H1 (cell line): Measurements from ENCODE around the gene PCP4. TPM values are rescaled to one million over a fixed set of nuclear protein-coding genes. Genes with fewer than 3 reads are reported as not detected.

Experiments
- CTCF ChIA-PET: fragments of 300-600 bp; sonication (Branson Sonifier 250); formaldehyde crosslinking; loops from one replicate; lab custom pipeline; 2021; ENCODE audit not compliant: partially characterized antibody; lab: Charles Lee
- POLR2A ChIA-PET: fragments of 300-600 bp; sonication (Branson Sonifier 250); formaldehyde crosslinking; loops from one replicate; lab custom pipeline; 2021; ENCODE audit warnings: inconsistent platforms; ENCODE audit not compliant: partially characterized antibody; lab: Charles Lee
- DNase-seq, 2 experiments: peaks; one replicate each; pipeline versions ENCODE4 v3.0.0 to v3.0.0-alpha.2; 2010 to 2022; ENCODE audit warnings: low spot score in 2 of 2, low read depth in 1 of 2, mixed read lengths in 1 of 2
- FAIRE-seq: peaks from 2 replicates; lab custom pipeline; 2011; peaks lifted over from hg19 to GRCh38; lab: Jason Lieb, UNC
- H2AFZ ChIP-seq: 2 replicates; pipeline ENCODE4 v1.8.1; 2012; ENCODE audit warnings: low read length, inconsistent platforms
- H2AK5ac ChIP-seq: 2 replicates; pipeline ENCODE4 v1.6.1; 2013; ENCODE audit warnings: low read depth, low read length
- H2BK120ac ChIP-seq: replicated peaks from 2 replicates; pipeline ENCODE3; 2013; ENCODE audit warnings: low read depth, low read length, inconsistent platforms
- H2BK12ac ChIP-seq: 2 replicates; pipeline ENCODE4 v1.6.1; 2013; ENCODE audit warnings: low read depth, low read length
- H2BK15ac ChIP-seq: 2 replicates; pipeline ENCODE4 v1.6.1; 2013; ENCODE audit warnings: low read length
- H2BK20ac ChIP-seq: 2 replicates; pipeline ENCODE4 v1.6.1; 2013; ENCODE audit warnings: low read length
- H2BK5ac ChIP-seq: 2 replicates; pipeline ENCODE4 v1.6.1; 2013; ENCODE audit warnings: low read depth, low read length
- H3K14ac ChIP-seq: 2 replicates; pipeline ENCODE4 v1.6.1; 2013; ENCODE audit warnings: inconsistent platforms; ENCODE audit not compliant: insufficient read length
- H3K18ac ChIP-seq: 2 replicates; pipeline ENCODE4 v1.6.1; 2013; ENCODE audit warnings: low read length; ENCODE audit errors: extremely low read depth
- H3K23ac ChIP-seq: 2 replicates; pipeline ENCODE4 v1.6.1; 2013; ENCODE audit warnings: inconsistent platforms; ENCODE audit not compliant: insufficient read length
- H3K23me2 ChIP-seq: 2 replicates; pipeline ENCODE4 v1.6.1; 2013; ENCODE audit warnings: low read depth, low read length
- H3K27ac ChIP-seq: 2 replicates; pipeline ENCODE4 v1.6.1; 2011; ENCODE audit warnings: low read depth, low read length, inconsistent platforms
- H3K27me3 ChIP-seq, 4 experiments: replicated peaks in 1 of 4; 1 replicate in 1 of 4; 2 replicates in 3 of 4; pipeline versions ENCODE4 v1.6.1 to v1.8.1; 2011 to 2013; ENCODE audit warnings: low read length in 3 of 4, mild to moderate bottlenecking in 3 of 4, inconsistent platforms in 2 of 4, mixed read lengths in 2 of 4, moderate library complexity in 1 of 4; ENCODE audit not compliant: control insufficient read depth in 3 of 4, insufficient read depth in 3 of 4; ENCODE audit errors: extremely low read depth in 1 of 4
- H3K36me3 ChIP-seq, 4 experiments: 2 replicates each; pipeline versions ENCODE4 v1.6.1 to v1.8.1; 2011 to 2013; ENCODE audit warnings: mild to moderate bottlenecking in 4 of 4, low read length in 3 of 4, moderate library complexity in 2 of 4, control low read depth in 1 of 4, inconsistent platforms in 1 of 4; ENCODE audit not compliant: insufficient read depth in 4 of 4, control insufficient read depth in 2 of 4
- H3K4ac ChIP-seq: replicated peaks from 2 replicates; pipeline ENCODE3; 2013; ENCODE audit warnings: low read length, low read depth, mixed read lengths, inconsistent platforms; ENCODE audit not compliant: insufficient read length
- H3K4me1 ChIP-seq, 4 experiments: replicated peaks in 1 of 4; 1 replicate in 1 of 4; 2 replicates in 3 of 4; pipeline versions ENCODE4 v1.6.1 to v1.8.1; 2011 to 2013; ENCODE audit warnings: low read length in 3 of 4, inconsistent platforms in 2 of 4, mixed read lengths in 1 of 4; ENCODE audit not compliant: insufficient read depth in 4 of 4, control insufficient read depth in 3 of 4
- H3K4me2 ChIP-seq, 2 experiments: 2 replicates each; pipeline versions ENCODE4 v1.6.1 to v1.8.1; 2011 to 2013; ENCODE audit warnings: low read depth in 2 of 2, low read length in 2 of 2, control low read depth in 1 of 2, inconsistent platforms in 1 of 2, mild to moderate bottlenecking in 1 of 2; ENCODE audit not compliant: insufficient read depth in 1 of 2
- H3K4me3 ChIP-seq, 4 experiments: fragments of 200-600, 300-600 bp in 1 of 4; sonication (generic), shearing (Covaris generic), sonication (Bioruptor Twin) in 1 of 4; 2 replicates each; pipeline versions ENCODE4 v1.5.1 to v1.8.1; 2011 to 2016; ENCODE audit warnings: low read length in 4 of 4, low read depth in 3 of 4, control low read depth in 2 of 4, inconsistent platforms in 2 of 4, mild to moderate bottlenecking in 2 of 4, mixed read lengths in 1 of 4, moderate library complexity in 1 of 4; ENCODE audit not compliant: insufficient read depth in 2 of 4; ENCODE audit errors: extremely low read depth in 1 of 4
- H3K56ac ChIP-seq: replicated peaks from 2 replicates; pipeline ENCODE3; 2013; ENCODE audit warnings: low read depth, mild to moderate bottlenecking, mixed read lengths, low read length, inconsistent platforms; ENCODE audit not compliant: insufficient read length
- H3K79me1 ChIP-seq: 2 replicates; pipeline ENCODE4 v1.6.1; 2013; ENCODE audit warnings: low read depth, low read length, control low read depth
- H3K79me2 ChIP-seq, 2 experiments: 2 replicates each; pipeline versions ENCODE4 v1.6.1 to v1.8.1; 2012 to 2013; ENCODE audit warnings: low read length in 2 of 2, mild to moderate bottlenecking in 2 of 2, inconsistent platforms in 1 of 2; ENCODE audit not compliant: insufficient read depth in 2 of 2, control insufficient read depth in 1 of 2
- H3K9ac ChIP-seq, 4 experiments: replicated peaks in 1 of 4; 1 replicate in 1 of 4; 2 replicates in 3 of 4; pipeline versions ENCODE4 v1.6.1 to v1.8.1; 2011 to 2013; ENCODE audit warnings: low read depth in 3 of 4, low read length in 3 of 4, control low read depth in 2 of 4, mild to moderate bottlenecking in 2 of 4, moderate library complexity in 2 of 4, inconsistent platforms in 1 of 4; ENCODE audit errors: extremely low read depth in 1 of 4
- H3K9me3 ChIP-seq, 2 experiments: 2 replicates each; pipeline versions ENCODE4 v1.6.1 to v1.8.1; 2012 to 2013; ENCODE audit warnings: mild to moderate bottlenecking in 2 of 2, moderate library complexity in 2 of 2, control low read depth in 1 of 2, inconsistent platforms in 1 of 2, low read depth in 1 of 2, low read length in 1 of 2, mixed read lengths in 1 of 2; ENCODE audit not compliant: insufficient read depth in 2 of 2
- H4K20me1 ChIP-seq, 2 experiments: replicated peaks in 1 of 2; 2 replicates each; pipeline versions ENCODE3 to v1.8.1; 2011 to 2013; ENCODE audit warnings: inconsistent platforms in 2 of 2, low read length in 2 of 2, mild to moderate bottlenecking in 1 of 2; ENCODE audit not compliant: insufficient read depth in 2 of 2, control insufficient read depth in 1 of 2
- H4K5ac ChIP-seq: 2 replicates; pipeline ENCODE4 v1.6.1; 2013; ENCODE audit warnings: low read length, low read depth, mixed read lengths, inconsistent platforms; ENCODE audit not compliant: insufficient read length
- H4K8ac ChIP-seq: 2 replicates; pipeline ENCODE4 v1.8.0; 2013; ENCODE audit warnings: mild to moderate bottlenecking, moderate library complexity, low read length, inconsistent platforms; ENCODE audit not compliant: insufficient read depth; ENCODE audit errors: extremely low read depth
- H4K91ac ChIP-seq: replicated peaks from 2 replicates; pipeline ENCODE3; 2013; ENCODE audit warnings: low read length, mixed read lengths, inconsistent platforms; ENCODE audit not compliant: insufficient read length
- BRCA1 ChIP-seq: IDR thresholded peaks from 2 replicates; pipeline ENCODE4 v1.6.1; 2012; ENCODE audit warnings: low read depth, low read length, improper control_type of control experiment
- EP300 ChIP-seq, 2 experiments: IDR thresholded peaks; 1 replicate in 1 of 2; 2 replicates in 1 of 2; pipeline ENCODE4 v1.6.1; 2011 to 2012; ENCODE audit warnings: low read depth in 2 of 2, low read length in 2 of 2, mild to moderate bottlenecking in 2 of 2, borderline replicate concordance in 1 of 2, inconsistent platforms in 1 of 2, moderate library complexity in 1 of 2
- GTF2F1 ChIP-seq: IDR thresholded peaks from 2 replicates; pipeline ENCODE4 v1.6.1; 2012; ENCODE audit warnings: low read depth, low read length, improper control_type of control experiment, borderline replicate concordance
- HDAC2 ChIP-seq, 2 experiments: fragments of 300-600 bp in 1 of 2; sonication (generic) in 1 of 2; IDR thresholded peaks; 2 replicates each; pipeline ENCODE4 v1.6.1; 2011 to 2012; ENCODE audit warnings: low read depth in 2 of 2, low read length in 2 of 2, mild to moderate bottlenecking in 2 of 2, moderate library complexity in 2 of 2, borderline replicate concordance in 1 of 2, inconsistent platforms in 1 of 2
- KDM1A ChIP-seq: fragments of 200-600, 300-600 bp; sonication (generic); IDR thresholded peaks from 2 replicates; pipeline ENCODE4 v1.7.1; 2016; ENCODE audit warnings: mild to moderate bottlenecking, low read length, borderline replicate concordance
- KDM5A ChIP-seq: fragments of 200-600 bp; IDR thresholded peaks from 2 replicates; pipeline ENCODE4 v1.7.1; 2012; ENCODE audit warnings: mild to moderate bottlenecking, low read length, inconsistent platforms, mixed read lengths
- RBBP5 ChIP-seq: IDR thresholded peaks from 2 replicates; pipeline ENCODE4 v1.7.1; 2012; ENCODE audit warnings: low read depth, mild to moderate bottlenecking, inconsistent platforms, low read length, moderate library complexity, borderline replicate concordance
- SIN3A ChIP-seq, 2 experiments: IDR thresholded peaks in 1 of 2; conservative IDR thresholded peaks in 1 of 2; 2 replicates each; pipeline ENCODE4 v1.6.1; 2011 to 2012; ENCODE audit warnings: low read length in 2 of 2, improper control_type of control experiment in 1 of 2, low read depth in 1 of 2, mild to moderate bottlenecking in 1 of 2
- SIX5 ChIP-seq: IDR thresholded peaks from 2 replicates; pipeline ENCODE4 v1.6.1; 2011; ENCODE audit warnings: mild to moderate bottlenecking, low read depth, low read length
- WGBS, 2 experiments: shearing (Covaris generic) in 1 of 2; methylation state at CpG; one replicate each; pipeline versions ENCODE4 v1.1.6 to v1.1.7; 2013 to 2015; ENCODE audit warnings: low lambda C conversion rate in 2 of 2, mixed read lengths in 2 of 2, inconsistent platforms in 1 of 2, low coverage in 1 of 2, missing lambda C conversion rate in 1 of 2; ENCODE audit not compliant: insufficient replicate concordance in 2 of 2, insufficient coverage in 1 of 2, insufficient read length in 1 of 2; ENCODE audit errors: extremely low coverage in 1 of 2, missing lambda C conversion rate in 1 of 2; 5-methylcytosine and 5-hydroxymethylcytosine counted together
- polyA plus RNA-seq, 7 experiments: library from polyadenylated mRNA; depleted of rRNA in 3 of 7; stranded (reverse) in 5 of 7; unstranded in 2 of 7; fragments of >200 nt in 5 of 7; fragments of 200-250 nt in 2 of 7; gene quantifications; 1 replicate in 5 of 7; 2 replicates in 1 of 7; 4 replicates in 1 of 7; pipeline versions ENCODE4 v1.2.1 to v1.2.3, GENCODE V29; 2011 to 2013; ENCODE audit warnings: missing spikeins in 2 of 7, mixed read lengths in 2 of 7
- total RNA-seq: library from RNA; stranded (reverse); fragmentation: NEBNext Ultra II Directional; extraction: Animal tissue kit (Norgen Biotek cat#: 25700); gene quantifications from 2 replicates; pipeline ENCODE4 v1.2.1, GENCODE V29; 2021
- TF ChIP-seq, protein P1 (sequence below): IDR thresholded peaks from 2 replicates; pipeline ENCODE4 v1.6.1; 2012; ENCODE audit warnings: low read length, inconsistent platforms

PCP4 gene
- total and polyA plus RNA-seq, 2 of the 8 experiments (the other 6 are each of a cell fraction or from before 2014, with no cell fraction given), result 1.8 to 2.4 TPM

- H2AK5ac ChIP-seq, result no peak overlapping the region
- no peak overlapping the region for H4K8ac ChIP-seq
- CTCF ChIA-PET, result interaction anchor here (0.8 kb wide), 1 partner anchor 46 kb away, joined by 3 read pairs; no protein-coding TSS in a partner anchor
- H3K14ac ChIP-seq, result no peak overlapping the region
- no peak overlapping the region for H3K4me3 ChIP-seq
- no peaks in the 10 kb centered on the region for H3K36me3 ChIP-seq
- H3K9me3 ChIP-seq, result no peaks in the 10 kb centered on the region
- H2AFZ ChIP-seq, result no peak overlapping the region
- H3K79me2 ChIP-seq, result no peaks in the 10 kb centered on the region
- no peak overlapping the region for H2BK20ac ChIP-seq
- DNase-seq (no peak), FAIRE-seq (no peak)
- no peak overlapping the region for H3K18ac ChIP-seq
- no peak overlapping the region for H2BK12ac ChIP-seq
- 96% methylated on average over 4 of the region's 4 CpGs; no CpG with 5 or more reads in 1 of the 2 experiments for WGBS, 2 experiments
- no peak overlapping the region for H4K91ac ChIP-seq
- H3K79me1 ChIP-seq, result no peaks in the 10 kb centered on the region
- H3K27me3 ChIP-seq, result no peaks in the 10 kb centered on the region
- H3K56ac ChIP-seq, result no peak overlapping the region
- POLR2A ChIA-PET, result no interaction called here
- H3K23ac ChIP-seq, result no peak overlapping the region
- no peak overlapping the region for H2BK15ac ChIP-seq
- H2BK5ac ChIP-seq, result no peak overlapping the region
- no peaks in the 10 kb centered on the region for H3K23me2 ChIP-seq
- H3K27ac ChIP-seq, result no peak overlapping the region
- no peak overlapping the region for H3K4ac ChIP-seq
- H4K5ac ChIP-seq, result no peak overlapping the region
- H3K4me1 ChIP-seq, result no peaks in the 10 kb centered on the region
- H2BK120ac ChIP-seq, result no peak overlapping the region
- H4K20me1 ChIP-seq, result no peaks in the 10 kb centered on the region
- no peak overlapping the region for H3K4me2 ChIP-seq
- no peak overlapping the region for H3K9ac ChIP-seq
- TF ChIP-seq KDM5A (no peak), SIN3A (conservative IDR thresholded peaks at IDR 0.05 in 1 of 2, IDR thresholded peaks at IDR 0.05 in 1 of 2; ENCODE audit: low read depth in 1 of 2, low read length in 2 of 2) (no peak), SIX5 (no peak), RBBP5 (no peak), GTF2F1 (no peak), EP300 (IDR thresholded peaks at IDR 0.05; ENCODE audit: borderline replicate concordance in 1 of 2, low read depth in 2 of 2, low read length in 2 of 2) (no peak), BRCA1 (no peak), HDAC2 (IDR thresholded peaks at IDR 0.05; ENCODE audit: borderline replicate concordance in 1 of 2, low read depth in 2 of 2, low read length in 2 of 2) (no peak), KDM1A (no peak)
- TF ChIP-seq, protein P1, sequence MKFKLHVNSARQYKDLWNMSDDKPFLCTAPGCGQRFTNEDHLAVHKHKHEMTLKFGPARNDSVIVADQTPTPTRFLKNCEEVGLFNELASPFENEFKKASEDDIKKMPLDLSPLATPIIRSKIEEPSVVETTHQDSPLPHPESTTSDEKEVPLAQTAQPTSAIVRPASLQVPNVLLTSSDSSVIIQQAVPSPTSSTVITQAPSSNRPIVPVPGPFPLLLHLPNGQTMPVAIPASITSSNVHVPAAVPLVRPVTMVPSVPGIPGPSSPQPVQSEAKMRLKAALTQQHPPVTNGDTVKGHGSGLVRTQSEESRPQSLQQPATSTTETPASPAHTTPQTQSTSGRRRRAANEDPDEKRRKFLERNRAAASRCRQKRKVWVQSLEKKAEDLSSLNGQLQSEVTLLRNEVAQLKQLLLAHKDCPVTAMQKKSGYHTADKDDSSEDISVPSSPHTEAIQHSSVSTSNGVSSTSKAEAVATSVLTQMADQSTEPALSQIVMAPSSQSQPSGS, result no peak
These were observed 32.7 kb upstream of the PCP4 start for GRCh38 chr21:39834543-39834942.
